ENCODE measurements around the gene CDH20.

Gene CDH20

DNA sequence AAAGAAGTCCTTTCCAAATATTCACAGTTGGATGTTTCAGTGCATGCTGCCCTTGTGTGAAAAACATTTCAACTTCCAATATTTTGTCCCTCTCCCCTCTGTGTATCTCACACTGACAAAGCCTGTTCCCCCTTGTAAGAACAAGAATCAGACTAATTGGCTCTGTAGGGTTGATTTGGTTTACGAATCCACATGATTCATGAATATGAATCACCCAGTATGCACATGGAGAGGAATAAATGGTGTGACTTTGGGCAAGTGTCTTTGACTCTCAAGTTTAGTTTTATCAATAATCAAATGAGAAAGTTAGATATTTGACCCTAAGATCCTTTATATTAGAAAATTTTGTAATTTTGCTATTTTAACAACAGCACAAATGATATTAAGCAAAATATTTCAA lies 9.3 kb upstream of the CDH20 start:
- no CpG with 5 or more reads among the region's 1 CpG for WGBS, 2 experiments (ENCODE audit: insufficient coverage in 2 of 2)
- H3K4me1 ChIP-seq (ENCODE audit: control insufficient read depth, insufficient read depth, low read length, poor library complexity, severe bottlenecking), result no peaks in the 10 kb centered on the region

DNA sequence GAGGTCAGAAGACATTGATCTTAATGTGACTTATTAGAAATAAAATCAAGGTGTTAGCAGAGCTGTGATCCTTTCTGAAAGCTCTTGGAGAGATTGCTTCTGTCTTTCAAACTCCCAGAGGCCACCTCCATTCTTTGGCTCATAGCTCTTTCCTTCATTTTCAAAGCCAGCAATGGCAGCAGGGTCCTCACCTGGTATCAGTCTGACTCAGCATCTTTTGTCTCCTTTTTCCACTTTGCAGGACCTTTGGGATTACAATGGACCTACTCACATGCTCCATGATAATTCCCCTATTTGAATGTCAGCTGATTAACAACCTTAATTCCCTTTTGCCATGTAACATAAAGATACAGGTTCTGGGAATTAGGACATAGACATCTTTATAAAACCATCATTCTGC lies 6.8 kb upstream of the CDH20 start:
- Histone ChIP-seq H3K4me1 (ENCODE audit: control insufficient read depth, insufficient read depth, low read length, poor library complexity, severe bottlenecking) (no peaks in the 10 kb centered on the region), H3K27ac (ENCODE audit: low read depth, low read length, severe bottlenecking) (no peak overlapping the region), H3K36me3 (ENCODE audit: control insufficient read depth, insufficient read depth, low read length) (no peaks in the 10 kb centered on the region), H3K4me3 (ENCODE audit: extremely low read depth, insufficient read depth, low read length, poor library complexity, severe bottlenecking) (no peak overlapping the region), H3K9me3 (ENCODE audit: control insufficient read depth, low read length) (no peaks in the 10 kb centered on the region)

More for the DNA sequence above, 9.3 kb upstream of the CDH20 start:
- no peak overlapping the region for H3K27ac ChIP-seq (ENCODE audit: low read depth, low read length, severe bottlenecking)
- no peaks in the 10 kb centered on the region for H3K36me3 ChIP-seq (ENCODE audit: control insufficient read depth, insufficient read depth, low read length)
- no peak overlapping the region for H3K4me3 ChIP-seq (ENCODE audit: extremely low read depth, insufficient read depth, low read length, poor library complexity, severe bottlenecking)
- H3K9me3 ChIP-seq (ENCODE audit: control insufficient read depth, low read length), result peaks cover 7% of the 10 kb centered on the region

DNA sequence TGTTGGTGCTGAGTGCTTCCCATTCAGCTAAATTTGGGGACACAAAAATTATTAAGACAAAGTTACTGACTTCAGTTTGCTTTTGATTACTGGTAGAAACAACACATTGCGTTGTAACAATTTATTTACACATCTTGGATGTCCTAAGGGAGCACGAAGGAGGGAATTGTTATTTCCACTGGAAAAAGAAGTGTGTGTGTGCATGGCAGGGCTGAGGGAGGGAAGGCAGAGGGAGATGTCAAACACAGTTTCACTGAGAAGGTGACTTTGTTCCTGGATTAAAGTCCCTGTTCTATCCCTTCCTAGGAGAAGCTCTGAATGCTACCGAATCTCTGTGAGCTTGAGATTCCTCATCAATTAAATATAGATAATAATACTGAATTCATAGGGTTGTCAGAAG lies 3.8 kb upstream of the CDH20 start:
- no peak overlapping the region for H3K27ac ChIP-seq (ENCODE audit: low read depth, low read length, severe bottlenecking)
- no peaks in the 10 kb centered on the region for H3K36me3 ChIP-seq (ENCODE audit: control insufficient read depth, insufficient read depth, low read length)
- no peak overlapping the region for H3K4me3 ChIP-seq (ENCODE audit: extremely low read depth, insufficient read depth, low read length, poor library complexity, severe bottlenecking)
- no peaks in the 10 kb centered on the region for H3K4me1 ChIP-seq (ENCODE audit: control insufficient read depth, insufficient read depth, low read length, poor library complexity, severe bottlenecking)
- WGBS, 2 experiments (ENCODE audit: insufficient coverage in 2 of 2), result 73% methylated on average over 2 of the region's 3 CpGs; no CpG with 5 or more reads in 1 of the 2 experiments
- no peaks in the 10 kb centered on the region for H3K9me3 ChIP-seq (ENCODE audit: control insufficient read depth, low read length)

DNA sequence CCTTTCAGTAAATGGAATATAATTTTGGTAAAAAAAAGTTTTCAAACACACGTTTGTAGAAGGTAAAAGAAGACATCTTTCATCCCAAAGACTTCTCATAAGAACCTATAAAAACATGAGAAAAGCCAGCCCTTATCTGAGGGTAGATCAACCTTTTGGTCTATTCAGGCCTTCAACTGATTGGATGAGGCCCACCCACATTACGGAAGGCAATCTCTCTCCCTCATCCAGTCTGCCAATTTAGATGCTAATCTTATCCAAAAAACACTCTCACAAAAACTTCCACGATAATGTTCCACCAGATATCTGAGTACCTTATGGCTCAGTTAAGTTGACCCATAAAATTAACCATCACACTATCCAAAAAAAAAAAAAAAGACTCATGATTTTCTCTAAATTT lies 2.2 kb upstream of the CDH20 start:
- Histone ChIP-seq H3K36me3 (ENCODE audit: control insufficient read depth, insufficient read depth, low read length) (no peaks in the 10 kb centered on the region), H3K4me3 (ENCODE audit: extremely low read depth, insufficient read depth, low read length, poor library complexity, severe bottlenecking) (no peak overlapping the region), H3K9me3 (ENCODE audit: control insufficient read depth, low read length) (no peaks in the 10 kb centered on the region), H3K27ac (ENCODE audit: low read depth, low read length, severe bottlenecking) (no peak overlapping the region), H3K4me1 (ENCODE audit: control insufficient read depth, insufficient read depth, low read length, poor library complexity, severe bottlenecking) (no peaks in the 10 kb centered on the region)
- WGBS, 2 experiments (ENCODE audit: insufficient coverage in 2 of 2), result 81% methylated on average over 2 of the region's 3 CpGs; no CpG with 5 or more reads in 1 of the 2 experiments

- H3K9me3 ChIP-seq (ENCODE audit: control insufficient read depth, low read length), result no peaks in the 10 kb centered on the region
- H3K27ac ChIP-seq (ENCODE audit: low read depth, low read length, severe bottlenecking), result no peak overlapping the region
- H3K4me1 ChIP-seq (ENCODE audit: control insufficient read depth, insufficient read depth, low read length, poor library complexity, severe bottlenecking), result no peaks in the 10 kb centered on the region
- H3K4me3 ChIP-seq (ENCODE audit: extremely low read depth, insufficient read depth, low read length, poor library complexity, severe bottlenecking), result peak overlapping the region; percentile 48
- no peaks in the 10 kb centered on the region for H3K36me3 ChIP-seq (ENCODE audit: control insufficient read depth, insufficient read depth, low read length)
- 0 to 1% methylated on average over 38 to 39 of the region's 73 CpGs for WGBS, 2 experiments (ENCODE audit: insufficient coverage in 2 of 2)
These were observed 688 bp downstream of the CDH20 start for GRCh38 chr18:61333746-61334490.

DNA sequence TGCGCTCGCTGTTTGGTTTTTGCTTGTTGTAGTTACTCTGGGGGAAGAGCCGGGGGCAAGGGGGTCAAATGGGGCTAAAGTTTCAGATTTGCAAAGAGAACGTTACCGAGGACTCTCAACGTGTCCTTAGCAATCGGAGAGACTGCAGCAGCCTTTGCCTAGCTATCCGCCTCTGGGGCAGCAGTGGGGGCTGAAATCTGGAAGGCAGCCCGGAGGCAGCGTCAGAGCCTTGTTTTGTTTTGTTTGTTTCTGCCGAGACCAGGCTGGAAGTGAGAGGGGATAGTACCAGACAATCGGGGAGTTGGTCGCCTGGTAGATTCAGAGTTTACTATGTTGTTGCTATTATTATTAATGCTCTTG lies 1.2 kb downstream of the CDH20 start:
- H3K9me3 ChIP-seq (ENCODE audit: control insufficient read depth, low read length), result no peaks in the 10 kb centered on the region
- 0 to 5% methylated on average over 7 to 11 of the region's 13 CpGs for WGBS, 2 experiments (ENCODE audit: insufficient coverage in 2 of 2)
- no peaks in the 10 kb centered on the region for H3K36me3 ChIP-seq (ENCODE audit: control insufficient read depth, insufficient read depth, low read length)
- no peak overlapping the region for H3K27ac ChIP-seq (ENCODE audit: low read depth, low read length, severe bottlenecking)
- H3K4me1 ChIP-seq (ENCODE audit: control insufficient read depth, insufficient read depth, low read length, poor library complexity, severe bottlenecking), result no peaks in the 10 kb centered on the region
- H3K4me3 ChIP-seq (ENCODE audit: extremely low read depth, insufficient read depth, low read length, poor library complexity, severe bottlenecking), result peak overlapping the region; percentile 48

DNA sequence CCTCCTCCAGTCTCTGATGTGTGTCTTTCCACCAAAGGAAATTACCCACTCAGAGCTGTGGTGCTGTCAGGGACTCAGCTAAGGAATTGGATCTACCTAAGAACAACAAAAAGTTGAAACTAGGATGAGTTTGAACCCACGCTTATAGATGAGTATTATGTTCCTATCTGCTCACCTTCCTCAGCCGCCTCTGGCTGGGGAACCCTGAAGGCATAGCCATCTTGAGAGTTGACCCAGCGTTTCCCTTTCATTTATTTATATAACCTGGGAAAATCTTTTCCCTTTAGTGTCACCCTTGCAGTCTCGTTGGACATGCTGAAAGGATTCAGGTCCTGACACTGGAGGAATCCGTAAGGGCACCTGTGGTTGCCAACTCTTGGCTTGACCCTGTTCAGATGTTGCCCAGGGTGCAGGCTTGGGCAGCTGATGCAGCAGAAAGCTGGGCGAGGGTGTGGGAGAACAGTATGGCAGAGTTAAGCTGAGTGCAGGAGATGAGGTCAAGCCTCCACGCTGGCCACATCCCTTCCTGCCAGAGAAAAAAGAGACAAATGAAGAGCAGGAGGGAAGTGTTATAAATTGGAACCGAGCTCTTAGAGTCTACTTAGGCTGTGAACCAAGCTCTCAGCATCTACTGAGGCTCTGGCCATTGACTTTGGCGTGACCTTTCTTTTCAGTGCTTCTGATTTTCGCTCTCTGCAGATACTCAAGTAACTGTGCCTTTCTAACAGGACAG lies 1.9 kb downstream of the CDH20 start:
- Histone ChIP-seq H3K4me3 (ENCODE audit: extremely low read depth, insufficient read depth, low read length, poor library complexity, severe bottlenecking) (no peak overlapping the region), H3K9me3 (ENCODE audit: control insufficient read depth, low read length) (no peaks in the 10 kb centered on the region), H3K4me1 (ENCODE audit: control insufficient read depth, insufficient read depth, low read length, poor library complexity, severe bottlenecking) (no peaks in the 10 kb centered on the region), H3K36me3 (ENCODE audit: control insufficient read depth, insufficient read depth, low read length) (no peaks in the 10 kb centered on the region), H3K27ac (ENCODE audit: low read depth, low read length, severe bottlenecking) (no peak overlapping the region)
- 87 to 92% methylated on average over 8 of the region's 10 CpGs for WGBS, 2 experiments (ENCODE audit: insufficient coverage in 2 of 2)

GRCh38 chr18:61335684-61336555 lies 2.7 kb downstream of the CDH20 start:
- H3K4me3 ChIP-seq (ENCODE audit: extremely low read depth, insufficient read depth, low read length, poor library complexity, severe bottlenecking), result no peak overlapping the region
- 90 to 94% methylated on average over 8 to 10 of the region's 10 CpGs for WGBS, 2 experiments (ENCODE audit: insufficient coverage in 2 of 2)
- no peaks in the 10 kb centered on the region for H3K9me3 ChIP-seq (ENCODE audit: control insufficient read depth, low read length)
- no peak overlapping the region for H3K27ac ChIP-seq (ENCODE audit: low read depth, low read length, severe bottlenecking)
- H3K4me1 ChIP-seq (ENCODE audit: control insufficient read depth, insufficient read depth, low read length, poor library complexity, severe bottlenecking), result no peaks in the 10 kb centered on the region
- H3K36me3 ChIP-seq (ENCODE audit: control insufficient read depth, insufficient read depth, low read length), result no peaks in the 10 kb centered on the region

DNA sequence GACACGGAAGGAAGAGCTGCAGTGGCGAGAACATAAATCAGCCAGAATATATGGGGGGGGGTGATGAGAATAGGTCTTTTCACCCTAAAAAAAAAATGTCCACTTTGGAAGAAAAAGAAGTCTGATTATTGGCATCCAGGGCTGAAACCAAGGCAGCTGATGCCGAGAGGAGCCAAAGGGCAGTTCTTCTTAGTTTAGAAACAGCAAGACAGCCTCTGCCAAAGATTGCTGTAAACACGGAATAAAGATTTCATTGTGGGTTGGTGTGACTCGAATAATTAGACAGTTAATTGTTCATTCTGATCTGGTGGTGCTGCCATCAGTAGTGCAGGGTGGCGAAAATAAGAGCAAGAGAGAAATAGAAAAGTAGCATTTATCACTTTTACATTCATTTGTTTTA lies 3.5 kb downstream of the CDH20 start:
- Histone ChIP-seq H3K9me3 (ENCODE audit: control insufficient read depth, low read length) (no peaks in the 10 kb centered on the region), H3K4me1 (ENCODE audit: control insufficient read depth, insufficient read depth, low read length, poor library complexity, severe bottlenecking) (no peaks in the 10 kb centered on the region), H3K27ac (ENCODE audit: low read depth, low read length, severe bottlenecking) (no peak overlapping the region), H3K4me3 (ENCODE audit: extremely low read depth, insufficient read depth, low read length, poor library complexity, severe bottlenecking) (no peak overlapping the region), H3K36me3 (ENCODE audit: control insufficient read depth, insufficient read depth, low read length) (no peaks in the 10 kb centered on the region)
- 87 to 88% methylated on average over 3 to 5 of the region's 6 CpGs for WGBS, 2 experiments (ENCODE audit: insufficient coverage in 2 of 2)

DNA sequence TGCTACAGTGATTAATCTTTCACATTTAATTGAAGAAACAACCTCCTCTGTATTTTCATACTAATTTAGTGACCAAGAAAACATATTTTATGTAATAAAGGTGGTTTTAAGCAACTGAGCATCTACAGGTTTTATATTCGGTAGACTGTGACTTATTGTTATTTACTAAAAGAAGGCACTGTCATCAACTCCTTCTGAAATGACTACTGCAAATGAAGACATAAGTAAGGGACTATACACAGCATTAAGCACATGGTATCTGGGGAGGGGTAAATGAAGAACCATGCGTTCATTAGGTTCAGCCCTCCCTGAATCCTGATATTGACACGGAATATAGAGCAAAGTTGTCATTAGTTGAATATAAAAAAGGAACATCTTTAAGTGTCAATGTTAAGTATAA lies 4.3 kb downstream of the CDH20 start:
- Histone ChIP-seq H3K4me3 (ENCODE audit: extremely low read depth, insufficient read depth, low read length, poor library complexity, severe bottlenecking) (no peak overlapping the region), H3K9me3 (ENCODE audit: control insufficient read depth, low read length) (no peaks in the 10 kb centered on the region), H3K27ac (ENCODE audit: low read depth, low read length, severe bottlenecking) (no peak overlapping the region), H3K36me3 (ENCODE audit: control insufficient read depth, insufficient read depth, low read length) (no peaks in the 10 kb centered on the region), H3K4me1 (ENCODE audit: control insufficient read depth, insufficient read depth, low read length, poor library complexity, severe bottlenecking) (no peaks in the 10 kb centered on the region)
- WGBS, 2 experiments (ENCODE audit: insufficient coverage in 2 of 2), result no CpG with 5 or more reads among the region's 3 CpGs

Data from mesodermal cell (in vitro differentiated cells).